Duodenal mucosa (tissue), 2 donors: ENCODE measurements around the gene CRB1.

ENCODE experiments used
- H3K27ac ChIP-seq: one replicate; pipeline ENCODE4 v1.7.0; 2013; ENCODE audit warnings: low read depth, low read length
- H3K27me3 ChIP-seq, 2 donors: one replicate each; pipeline ENCODE4 v1.7.0; 2013; ENCODE audit warnings: low read length in 2 of 2, control low read depth in 1 of 2; ENCODE audit not compliant: insufficient read depth in 2 of 2, control insufficient read depth in 1 of 2
- H3K36me3 ChIP-seq, 2 donors: one replicate each; pipeline ENCODE4 v1.7.0; 2013; ENCODE audit warnings: low read length in 2 of 2, control low read depth in 1 of 2; ENCODE audit not compliant: insufficient read depth in 2 of 2, control insufficient read depth in 1 of 2
- H3K4me1 ChIP-seq, 2 donors: one replicate each; pipeline ENCODE4 v1.7.0; 2013; ENCODE audit warnings: low read length in 2 of 2, control low read depth in 1 of 2; ENCODE audit not compliant: insufficient read depth in 2 of 2, control insufficient read depth in 1 of 2
- H3K4me3 ChIP-seq, 2 donors: one replicate each; pipeline ENCODE4 v1.7.0; 2013; ENCODE audit warnings: low read length in 2 of 2, low read depth in 1 of 2
- H3K9ac ChIP-seq, 2 donors: one replicate each; pipeline ENCODE4 v1.7.0; 2013; ENCODE audit warnings: low read length in 2 of 2, low read depth in 1 of 2
- H3K9me3 ChIP-seq, 2 donors: one replicate each; pipeline ENCODE4 v1.7.0; 2013; ENCODE audit warnings: low read length in 2 of 2, control low read depth in 1 of 2; ENCODE audit not compliant: control insufficient read depth in 1 of 2

CRB1 gene

DNA sequence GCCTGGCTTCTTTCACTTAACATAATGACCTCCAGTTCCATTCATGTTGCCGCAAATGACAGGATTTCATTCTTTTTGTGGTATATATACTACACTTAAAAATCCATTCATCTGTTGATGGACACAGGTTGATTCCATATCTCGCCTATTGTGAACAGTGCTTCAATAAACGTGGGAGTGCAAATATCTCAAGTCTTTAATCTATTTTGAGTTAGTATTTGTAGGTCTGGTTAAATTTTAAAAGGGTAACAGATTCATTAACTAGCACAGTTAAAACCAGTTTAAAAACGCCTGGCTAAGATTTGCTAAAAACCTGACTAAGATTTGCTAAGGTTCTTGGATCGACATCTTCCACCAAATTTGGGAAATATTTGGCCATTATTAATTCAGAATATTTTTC, 45.7 kb downstream of the CRB1 start:
- H3K27me3 ChIP-seq = no peaks in the 10 kb centered on the region
- H3K36me3 ChIP-seq = no peaks in the 10 kb centered on the region
- no peak overlapping the region for H3K27ac ChIP-seq
- no peak overlapping the region for H3K4me3 ChIP-seq
- H3K9me3 ChIP-seq = no peaks in the 10 kb centered on the region
- no peak overlapping the region for H3K9ac ChIP-seq
- H3K4me1 ChIP-seq = no peaks in the 10 kb centered on the region

DNA sequence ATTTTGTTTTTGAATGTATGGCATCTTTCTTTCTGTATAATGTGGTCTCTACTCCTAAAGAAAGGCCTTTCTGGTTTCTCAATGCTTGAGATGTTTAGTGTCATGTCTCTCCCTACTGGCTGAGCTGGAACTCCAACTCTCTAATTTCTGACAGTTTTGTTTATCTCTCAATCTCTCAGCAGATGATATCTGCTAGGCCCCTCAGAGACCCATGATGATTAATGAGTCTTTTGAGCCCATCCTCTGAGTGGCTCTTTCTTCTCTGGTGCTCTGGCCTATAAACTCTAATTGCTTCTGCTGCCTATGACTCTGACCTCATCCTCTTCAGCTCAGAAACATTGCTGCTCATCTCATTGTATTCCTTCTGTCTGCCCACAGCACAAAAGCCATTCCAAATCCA, 46.6 kb downstream of the CRB1 start:
- H3K4me3 ChIP-seq = no peak overlapping the region
- H3K27me3 ChIP-seq = no peaks in the 10 kb centered on the region
- no peaks in the 10 kb centered on the region for H3K36me3 ChIP-seq
- H3K4me1 ChIP-seq = no peaks in the 10 kb centered on the region
- H3K27ac ChIP-seq = no peak overlapping the region
- H3K9ac ChIP-seq = no peak overlapping the region
- no peaks in the 10 kb centered on the region for H3K9me3 ChIP-seq

DNA sequence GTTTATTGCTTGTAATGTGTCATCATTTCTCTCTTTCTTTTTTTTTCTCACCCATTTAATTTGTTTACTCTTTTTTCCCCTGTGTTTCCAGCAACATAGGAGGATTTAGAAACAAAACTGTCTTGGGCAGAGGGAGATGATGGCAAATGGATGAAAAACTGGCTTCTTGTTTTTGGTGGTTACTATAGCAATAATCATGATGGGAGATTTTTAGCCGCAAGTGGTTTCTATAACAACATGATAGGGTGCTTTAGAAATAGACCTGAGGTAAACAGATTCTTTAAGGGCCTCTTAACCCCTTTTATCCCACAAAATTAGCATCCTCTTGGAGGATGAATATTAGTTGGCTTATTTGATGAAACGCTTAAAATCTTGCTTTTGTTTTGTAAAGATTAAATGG, 51.6 kb downstream of the CRB1 start:
- no peak overlapping the region for H3K4me3 ChIP-seq
- H3K4me1 ChIP-seq = no peaks in the 10 kb centered on the region
- H3K9ac ChIP-seq = no peak overlapping the region
- H3K27ac ChIP-seq = no peak overlapping the region
- no peaks in the 10 kb centered on the region for H3K27me3 ChIP-seq
- H3K36me3 ChIP-seq = no peaks in the 10 kb centered on the region
- H3K9me3 ChIP-seq = no peaks in the 10 kb centered on the region

DNA sequence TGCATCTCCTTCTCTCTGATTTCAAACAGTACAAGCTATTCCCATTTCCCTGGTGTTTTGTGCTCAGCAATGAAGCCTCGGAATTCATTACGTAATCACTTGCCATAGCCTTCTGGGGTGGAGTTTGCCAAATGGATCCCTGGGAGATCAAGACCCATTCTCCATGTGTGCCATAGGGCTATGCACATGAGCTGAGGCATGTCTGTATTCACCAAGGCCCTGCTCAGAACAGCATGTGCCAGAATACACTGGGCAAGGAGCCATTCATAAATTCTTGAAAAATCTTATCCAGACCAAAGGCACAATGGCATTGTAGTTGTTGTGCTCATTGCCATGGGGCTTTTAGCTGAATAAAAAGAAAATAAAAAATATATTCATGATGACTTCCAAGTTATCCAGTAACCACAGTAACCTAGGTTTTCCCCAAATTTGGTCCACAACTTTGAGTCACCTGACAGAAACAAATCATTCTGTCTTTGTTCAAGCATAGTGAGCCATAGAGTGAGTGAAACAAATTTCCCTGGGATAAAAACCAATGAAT, 53.0 kb downstream of the CRB1 start:
- H3K4me1 ChIP-seq = no peaks in the 10 kb centered on the region
- no peak overlapping the region for H3K27ac ChIP-seq
- H3K4me3 ChIP-seq = no peak overlapping the region
- H3K9ac ChIP-seq = no peak overlapping the region
- no peaks in the 10 kb centered on the region for H3K27me3 ChIP-seq
- no peaks in the 10 kb centered on the region for H3K36me3 ChIP-seq
- H3K9me3 ChIP-seq = no peaks in the 10 kb centered on the region

DNA sequence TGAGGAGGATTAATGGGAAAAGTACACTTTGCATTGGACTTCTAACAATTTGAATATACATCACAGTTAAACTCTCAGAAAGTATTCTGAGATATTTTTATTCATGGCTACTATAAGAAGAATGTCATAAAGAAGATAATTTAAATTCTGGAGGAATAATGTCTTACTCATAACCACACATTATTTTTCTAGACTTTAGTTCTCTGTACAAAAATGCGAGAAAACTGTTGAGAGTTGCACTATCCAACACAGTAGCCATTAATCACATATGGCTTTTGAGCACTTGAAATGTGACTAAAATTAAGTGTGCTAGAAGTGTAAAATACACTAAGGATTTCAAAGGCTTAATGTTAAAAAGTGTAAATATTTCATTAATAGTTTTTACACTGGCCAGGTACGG, 53.8 kb downstream of the CRB1 start:
- H3K36me3 ChIP-seq = no peaks in the 10 kb centered on the region
- no peaks in the 10 kb centered on the region for H3K4me1 ChIP-seq
- no peak overlapping the region for H3K27ac ChIP-seq
- H3K9ac ChIP-seq = no peak overlapping the region
- H3K9me3 ChIP-seq = no peaks in the 10 kb centered on the region
- H3K27me3 ChIP-seq = no peaks in the 10 kb centered on the region
- no peak overlapping the region for H3K4me3 ChIP-seq

DNA sequence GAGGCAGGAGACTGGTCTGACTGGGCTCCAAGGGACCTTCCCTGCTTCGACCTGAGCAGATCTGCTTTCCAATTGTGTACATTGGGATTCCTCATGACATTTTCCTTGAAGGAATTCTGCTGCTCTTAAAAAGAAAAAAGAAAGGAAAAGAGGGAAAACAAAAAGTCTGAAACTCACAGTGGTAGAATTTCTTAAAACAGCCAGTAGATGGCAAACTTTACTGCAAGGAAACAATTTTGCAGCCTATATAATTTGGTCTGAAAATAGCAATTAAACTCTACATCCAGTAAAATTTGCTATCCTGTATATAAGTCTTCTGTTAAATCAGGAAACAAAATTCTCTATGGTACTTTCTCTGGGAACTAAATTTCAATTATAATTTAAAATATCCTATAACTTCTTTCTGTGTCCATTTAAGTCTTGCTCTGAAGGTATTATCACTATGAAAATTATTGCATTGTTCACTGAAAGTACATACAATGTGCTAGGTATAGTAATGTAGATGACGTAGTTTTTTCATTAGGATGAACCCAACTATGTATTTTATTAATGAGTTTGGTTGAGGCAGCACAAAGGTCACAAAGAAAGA, 59.8 kb downstream of the CRB1 start:
- no peak overlapping the region for H3K4me3 ChIP-seq

DNA sequence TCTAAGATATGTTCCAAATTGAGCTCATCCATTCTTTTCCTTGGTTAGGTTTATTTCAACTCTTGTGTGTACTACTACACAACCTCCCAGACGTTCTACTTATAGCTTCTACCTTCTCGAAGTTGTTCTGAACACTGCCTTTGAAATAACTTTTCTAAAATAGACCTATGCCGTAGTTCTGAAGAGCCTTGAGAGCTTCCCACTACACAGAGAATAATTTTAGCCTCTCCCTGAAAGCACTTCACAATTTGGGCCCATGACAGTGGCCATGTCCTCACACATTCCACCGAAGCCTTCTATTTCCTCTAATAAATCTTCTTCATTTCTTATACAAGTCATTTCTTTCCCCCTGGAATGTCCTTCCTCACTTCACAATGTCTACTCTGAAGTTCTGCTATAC, 62.2 kb downstream of the CRB1 start:
- H3K9me3 ChIP-seq = no peaks in the 10 kb centered on the region
- no peaks in the 10 kb centered on the region for H3K36me3 ChIP-seq
- no peaks in the 10 kb centered on the region for H3K4me1 ChIP-seq
- H3K9ac ChIP-seq = no peak overlapping the region
- H3K27ac ChIP-seq = no peak overlapping the region
- no peaks in the 10 kb centered on the region for H3K27me3 ChIP-seq
- H3K4me3 ChIP-seq = no peak overlapping the region

More for the DNA sequence above, 59.8 kb downstream of the CRB1 start:
- Histone ChIP-seq H3K36me3 (no peaks in the 10 kb centered on the region), H3K9ac (no peak overlapping the region), H3K4me1 (no peaks in the 10 kb centered on the region), H3K27ac (no peak overlapping the region), H3K9me3 (no peaks in the 10 kb centered on the region), H3K27me3 (no peaks in the 10 kb centered on the region)

DNA sequence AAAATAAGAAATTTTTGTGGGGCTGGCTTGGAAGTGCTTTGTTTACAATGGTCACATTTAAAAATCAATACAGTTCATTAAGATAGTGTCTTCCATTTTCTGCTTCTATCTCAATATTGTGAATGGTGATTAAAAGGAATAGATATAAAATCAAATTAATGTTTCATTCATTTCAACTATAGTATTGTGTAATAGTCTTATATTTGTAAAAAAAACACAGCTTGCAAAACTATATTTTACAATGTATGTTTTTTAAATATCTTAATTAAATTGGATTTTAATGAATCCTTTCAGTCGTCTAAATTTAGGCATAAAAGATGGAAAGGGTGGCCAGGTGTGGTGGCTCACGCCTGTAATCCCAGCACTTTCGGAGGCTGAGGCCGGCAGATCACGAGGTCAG, 63.5 kb downstream of the CRB1 start:
- H3K9me3 ChIP-seq = no peaks in the 10 kb centered on the region
- H3K27ac ChIP-seq = no peak overlapping the region
- no peak overlapping the region for H3K9ac ChIP-seq
- no peaks in the 10 kb centered on the region for H3K4me1 ChIP-seq
- H3K4me3 ChIP-seq = no peak overlapping the region
- H3K36me3 ChIP-seq = no peaks in the 10 kb centered on the region
- no peaks in the 10 kb centered on the region for H3K27me3 ChIP-seq

DNA sequence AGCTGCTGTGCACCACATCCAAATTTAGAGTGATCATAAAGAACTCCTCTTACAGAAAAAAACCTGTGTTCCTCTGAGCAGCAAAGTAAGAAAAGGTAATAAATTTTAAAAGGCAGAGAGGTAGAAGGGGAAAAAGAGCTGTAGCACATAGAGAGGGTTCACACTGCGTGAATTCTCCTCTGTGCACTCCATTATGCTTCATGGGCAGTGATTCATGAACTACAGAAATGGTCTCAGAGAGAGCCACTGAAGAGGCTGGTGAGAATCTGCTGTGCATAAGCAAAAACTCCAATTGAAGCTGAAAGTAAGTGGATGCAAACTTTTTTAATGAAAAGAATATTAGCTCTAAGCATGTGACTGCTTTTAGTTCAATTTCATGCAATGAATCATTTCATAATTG, 65.0 kb downstream of the CRB1 start:
- no peak overlapping the region for H3K27ac ChIP-seq
- no peaks in the 10 kb centered on the region for H3K27me3 ChIP-seq
- H3K9ac ChIP-seq = no peak overlapping the region
- H3K9me3 ChIP-seq = no peaks in the 10 kb centered on the region
- no peak overlapping the region for H3K4me3 ChIP-seq
- H3K36me3 ChIP-seq = no peaks in the 10 kb centered on the region
- H3K4me1 ChIP-seq = no peaks in the 10 kb centered on the region

DNA sequence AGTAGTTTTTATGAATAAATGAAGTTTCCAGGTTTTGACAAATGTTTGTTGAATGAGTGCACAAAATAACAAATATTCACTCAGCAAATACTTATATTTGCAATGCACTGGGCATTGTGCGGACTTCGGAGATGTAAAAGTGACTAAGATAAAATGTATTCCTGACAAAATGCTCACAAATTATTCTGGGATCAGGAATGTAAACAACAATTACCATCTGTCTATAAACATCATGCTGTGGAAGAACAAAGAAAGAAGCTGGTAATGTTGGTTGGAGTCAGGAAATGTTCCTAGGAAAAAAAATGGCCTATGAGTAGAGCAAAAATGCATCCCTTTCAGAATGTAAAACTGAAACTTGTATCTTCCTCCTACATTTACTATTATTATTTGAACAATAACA, 68.5 kb downstream of the CRB1 start:
- no peak overlapping the region for H3K27ac ChIP-seq
- H3K4me1 ChIP-seq = no peaks in the 10 kb centered on the region
- no peaks in the 10 kb centered on the region for H3K9me3 ChIP-seq
- no peaks in the 10 kb centered on the region for H3K27me3 ChIP-seq
- no peak overlapping the region for H3K4me3 ChIP-seq
- no peaks in the 10 kb centered on the region for H3K36me3 ChIP-seq
- H3K9ac ChIP-seq = no peak overlapping the region
